ENCODE results near the gene MXRA8.

GRCh38 chr1:1315435-1315954 is 42.9 kb downstream of the MXRA8 start:
- no peak for TF ChIP-seq SPI1 (IDR thresholded peaks at IDR 0.05; ENCODE audit: borderline replicate concordance, low read depth)
- TF ChIP-seq, protein P1, sequence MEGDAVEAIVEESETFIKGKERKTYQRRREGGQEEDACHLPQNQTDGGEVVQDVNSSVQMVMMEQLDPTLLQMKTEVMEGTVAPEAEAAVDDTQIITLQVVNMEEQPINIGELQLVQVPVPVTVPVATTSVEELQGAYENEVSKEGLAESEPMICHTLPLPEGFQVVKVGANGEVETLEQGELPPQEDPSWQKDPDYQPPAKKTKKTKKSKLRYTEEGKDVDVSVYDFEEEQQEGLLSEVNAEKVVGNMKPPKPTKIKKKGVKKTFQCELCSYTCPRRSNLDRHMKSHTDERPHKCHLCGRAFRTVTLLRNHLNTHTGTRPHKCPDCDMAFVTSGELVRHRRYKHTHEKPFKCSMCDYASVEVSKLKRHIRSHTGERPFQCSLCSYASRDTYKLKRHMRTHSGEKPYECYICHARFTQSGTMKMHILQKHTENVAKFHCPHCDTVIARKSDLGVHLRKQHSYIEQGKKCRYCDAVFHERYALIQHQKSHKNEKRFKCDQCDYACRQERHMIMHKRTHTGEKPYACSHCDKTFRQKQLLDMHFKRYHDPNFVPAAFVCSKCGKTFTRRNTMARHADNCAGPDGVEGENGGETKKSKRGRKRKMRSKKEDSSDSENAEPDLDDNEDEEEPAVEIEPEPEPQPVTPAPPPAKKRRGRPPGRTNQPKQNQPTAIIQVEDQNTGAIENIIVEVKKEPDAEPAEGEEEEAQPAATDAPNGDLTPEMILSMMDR (IDR thresholded peaks at IDR 0.05; ENCODE audit: insufficient read depth, low read length), result no peak
